Upper lobe of left lung (tissue), 6 donors: Measurements from ENCODE around the gene CR1L. TPM values are rescaled to one million over a fixed set of nuclear protein-coding genes. Genes with fewer than 3 reads are reported as not detected.

Experiments
- ATAC-seq, 2 donors: fragments of 200-7000 bp; cut with Tn5 transposase; one replicate each; pipeline ENCODE4 v1.9.1; 2022; ENCODE audit warnings: mild to moderate bottlenecking in 2 of 2, moderate library complexity in 2 of 2; ENCODE audit not compliant: low FRiP score in 2 of 2
- DNase-seq, 2 donors: peaks; one replicate each; pipeline ENCODE4 v3.0.0-alpha.2; 2019 to 2020
- H3K27ac ChIP-seq, 4 donors: fragments of 200-600 bp; sonication (generic); one replicate each; pipeline ENCODE4 v1.5.1; 2016 to 2019
- H3K27me3 ChIP-seq, 4 donors: fragments of 200-600 bp; sonication (generic); one replicate each; pipeline ENCODE4 v1.5.1; 2017 to 2019
- H3K36me3 ChIP-seq, 4 donors: fragments of 200-600 bp; sonication (generic); one replicate each; pipeline ENCODE4 v1.5.1; 2016 to 2019
- H3K4me1 ChIP-seq, 4 donors: fragments of 200-600 bp; sonication (generic); one replicate each; pipeline ENCODE4 v1.5.1; 2018 to 2019
- H3K4me3 ChIP-seq, 4 donors: fragments of 200-600 bp; sonication (generic); one replicate each; pipeline ENCODE4 v1.5.1; 2017 to 2019; ENCODE audit warnings: mild to moderate bottlenecking in 2 of 4, moderate library complexity in 1 of 4
- H3K9me3 ChIP-seq, 4 donors: fragments of 200-600 bp; sonication (generic); one replicate each; pipeline ENCODE4 v1.5.1; 2018 to 2019
- EP300 ChIP-seq, 4 donors: sonication (generic); formaldehyde crosslinking; IDR thresholded peaks; one replicate each; pipeline ENCODE4 v1.5.1; 2017; ENCODE audit warnings: antibody characterized with exemption in 4 of 4, control low read depth in 2 of 4
- POLR2A ChIP-seq, 4 donors: fragments of 450-650 bp; IDR thresholded peaks; one replicate each; pipeline ENCODE4 v1.5.1; 2016 to 2017; ENCODE audit warnings: antibody characterized with exemption in 4 of 4, mild to moderate bottlenecking in 2 of 4
- POLR2AphosphoS5 ChIP-seq, 2 donors: sonication (generic); formaldehyde crosslinking; IDR thresholded peaks; one replicate each; pipeline ENCODE4 v1.5.1; 2017; ENCODE audit warnings: antibody characterized with exemption in 2 of 2
- WGBS, 2 donors: methylation state at CpG; one replicate each; pipeline ENCODE4 v1.1.5; 2017 to 2018; 5-methylcytosine and 5-hydroxymethylcytosine counted together
- total RNA-seq, 6 donors: library from RNA; depleted of rRNA in 4 of 6; stranded (reverse); fragments of >200 nt in 4 of 6; gene quantifications; one replicate each; pipeline versions ENCODE4 v1.1.0 to v1.2.1, GENCODE V29; 2016 to 2021
- TF ChIP-seq, protein P1 (sequence below), 6 experiments: fragments of 450-650 bp in 4 of 6; fragments of 200-600 bp in 2 of 6; sonication (generic) in 2 of 6; IDR thresholded peaks; one replicate each; pipeline ENCODE4 v1.5.1; 2016 to 2019; ENCODE audit warnings: antibody characterized with exemption in 6 of 6
- donor health status: DM: no; HTN: no; CAD: no; lungs with moderate emphysema.
- donor health status: DM: no; HTN: yes; CAD: no; lungs with severe emphysema.

Gene CR1L
- total RNA-seq, result 1 to 10 TPM in 1 of 6 donors, under 1 TPM in 1, not detected in 4; 0.30 to 1.0 TPM

DNA sequence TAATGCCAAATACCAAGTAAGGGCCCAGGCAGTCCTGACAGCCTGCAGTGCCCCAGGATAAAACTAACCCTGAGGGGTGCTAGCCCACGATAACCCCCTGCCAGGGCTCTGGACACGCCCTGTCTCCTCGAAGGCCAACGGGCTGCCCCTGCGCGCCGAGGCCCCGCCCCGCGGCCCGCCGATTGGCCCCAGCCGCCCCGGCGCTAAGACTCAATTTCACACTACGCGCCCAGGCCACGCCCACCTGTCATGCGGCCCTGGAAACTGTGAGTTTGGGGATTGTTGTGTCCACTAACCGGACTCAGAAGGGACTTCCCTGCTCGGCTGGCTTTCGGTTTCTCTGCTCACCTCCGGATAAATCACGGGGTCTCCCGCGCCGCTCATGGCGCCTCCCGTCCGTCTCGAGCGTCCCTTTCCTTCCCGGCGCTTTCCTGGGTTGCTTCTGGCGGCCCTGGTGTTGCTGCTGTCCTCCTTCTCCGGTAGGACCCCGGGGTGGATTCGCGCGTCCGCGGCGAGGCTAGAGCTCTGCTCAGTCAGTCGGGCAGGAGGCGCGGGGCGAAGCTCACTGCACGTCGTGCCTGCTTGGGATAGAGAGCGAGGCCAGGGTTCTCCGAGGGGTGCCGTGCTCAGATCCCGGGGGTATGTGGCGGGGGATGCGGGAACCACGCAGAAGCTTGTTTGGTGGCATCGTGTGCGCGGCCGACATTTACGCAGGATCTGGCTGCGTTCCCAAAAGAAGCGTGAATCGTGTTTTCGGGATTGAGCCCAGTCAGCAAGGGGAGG is at the start of gene CR1L:
TSS of gene CR1L (plus strand) at position 282 of the 783 bp plus-strand sequence. CDS start at position 383, 101 bp downstream.
- WGBS, 2 donors, result 13 to 19% methylated on average over 14 to 61 of the region's 65 CpGs
- peaks cover 0 to 16% (median 8%) of the 10 kb centered on the region in 4 donors for H3K4me1 ChIP-seq
- peak within 1 kb of the TSS in 1 of 4 donors; percentile 30 for H3K27ac ChIP-seq
- H3K36me3 ChIP-seq, result no peaks in the 10 kb centered on the region
- no peaks in the 10 kb centered on the region for H3K27me3 ChIP-seq
- H3K4me3 ChIP-seq, result peak within 1 kb of the TSS; percentile 22 to 65 (median 52)
- peak; percentile 93 to 98 for ATAC-seq
- TF ChIP-seq POLR2A (IDR thresholded peaks at IDR 0.05), result no peak
- no peak for TF ChIP-seq EP300 (IDR thresholded peaks at IDR 0.05)
- no peak for TF ChIP-seq POLR2AphosphoS5 (IDR thresholded peaks at IDR 0.05)
- TF ChIP-seq, protein P1, sequence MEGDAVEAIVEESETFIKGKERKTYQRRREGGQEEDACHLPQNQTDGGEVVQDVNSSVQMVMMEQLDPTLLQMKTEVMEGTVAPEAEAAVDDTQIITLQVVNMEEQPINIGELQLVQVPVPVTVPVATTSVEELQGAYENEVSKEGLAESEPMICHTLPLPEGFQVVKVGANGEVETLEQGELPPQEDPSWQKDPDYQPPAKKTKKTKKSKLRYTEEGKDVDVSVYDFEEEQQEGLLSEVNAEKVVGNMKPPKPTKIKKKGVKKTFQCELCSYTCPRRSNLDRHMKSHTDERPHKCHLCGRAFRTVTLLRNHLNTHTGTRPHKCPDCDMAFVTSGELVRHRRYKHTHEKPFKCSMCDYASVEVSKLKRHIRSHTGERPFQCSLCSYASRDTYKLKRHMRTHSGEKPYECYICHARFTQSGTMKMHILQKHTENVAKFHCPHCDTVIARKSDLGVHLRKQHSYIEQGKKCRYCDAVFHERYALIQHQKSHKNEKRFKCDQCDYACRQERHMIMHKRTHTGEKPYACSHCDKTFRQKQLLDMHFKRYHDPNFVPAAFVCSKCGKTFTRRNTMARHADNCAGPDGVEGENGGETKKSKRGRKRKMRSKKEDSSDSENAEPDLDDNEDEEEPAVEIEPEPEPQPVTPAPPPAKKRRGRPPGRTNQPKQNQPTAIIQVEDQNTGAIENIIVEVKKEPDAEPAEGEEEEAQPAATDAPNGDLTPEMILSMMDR (IDR thresholded peaks at IDR 0.05), result no peak
- peak; percentile 87 to 96 for DNase-seq
- H3K9me3 ChIP-seq, result no peaks in the 10 kb centered on the region

- H3K27ac ChIP-seq, result no peak overlapping the region
- no peak for ATAC-seq
- H3K27me3 ChIP-seq, result no peaks in the 10 kb centered on the region
- no peak overlapping the region for H3K4me3 ChIP-seq
- no peaks in the 10 kb centered on the region for H3K9me3 ChIP-seq
- TF ChIP-seq, protein P1 (IDR thresholded peaks at IDR 0.05), result no peak
- TF ChIP-seq POLR2AphosphoS5 (IDR thresholded peaks at IDR 0.05) (no peak), POLR2A (IDR thresholded peaks at IDR 0.05) (no peak), EP300 (IDR thresholded peaks at IDR 0.05) (no peak)
- H3K36me3 ChIP-seq, result no peaks in the 10 kb centered on the region
- 62 to 64% methylated on average over 6 of the region's 6 CpGs for whole genome bisulfite sequencing, 2 donors
- DNase-seq, result no peak
- no peaks in the 10 kb centered on the region for H3K4me1 ChIP-seq
Observed at GRCh38 chr1:207603777-207604176, 41.2 kb upstream of the CR1L start.

- no peaks in the 10 kb centered on the region for H3K27me3 ChIP-seq
- no peak for DNase-seq
- no peaks in the 10 kb centered on the region for H3K4me1 ChIP-seq
- no peak overlapping the region for H3K4me3 ChIP-seq
- H3K36me3 ChIP-seq, result no peaks in the 10 kb centered on the region
- ATAC-seq, result no peak
- H3K27ac ChIP-seq, result no peak overlapping the region
- no peak for TF ChIP-seq POLR2A (IDR thresholded peaks at IDR 0.05)
- TF ChIP-seq EP300 (IDR thresholded peaks at IDR 0.05), result no peak
- TF ChIP-seq, protein P1 (IDR thresholded peaks at IDR 0.05), result no peak
- TF ChIP-seq POLR2AphosphoS5 (IDR thresholded peaks at IDR 0.05), result no peak
- 92 to 93% methylated on average over 7 of the region's 7 CpGs for WGBS, 2 donors
- H3K9me3 ChIP-seq, result no peaks in the 10 kb centered on the region
Observed at GRCh38 chr1:207605444-207606361, 39.2 kb upstream of the CR1L start.

DNA sequence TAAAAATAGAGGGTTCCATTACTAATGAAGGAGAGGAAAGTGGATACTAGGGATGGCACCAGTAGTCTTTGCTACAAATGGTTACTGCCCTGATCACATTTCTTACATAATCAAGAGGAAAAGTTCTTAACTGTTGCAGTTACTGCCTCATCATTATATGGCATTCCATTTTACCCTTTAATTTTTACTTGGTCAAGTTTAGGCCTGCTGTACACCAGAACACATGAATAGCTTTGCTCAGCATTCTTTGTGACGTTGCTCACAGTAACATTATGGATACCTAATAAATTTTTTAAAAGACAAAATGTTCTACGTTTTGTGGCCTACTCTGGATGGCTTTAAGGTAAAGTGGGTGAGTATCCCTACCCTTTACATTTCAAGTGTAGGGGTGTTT is 38.6 kb upstream of the CR1L start:
- no peaks in the 10 kb centered on the region for H3K36me3 ChIP-seq
- no peak overlapping the region for H3K4me3 ChIP-seq
- no peaks in the 10 kb centered on the region for H3K4me1 ChIP-seq
- 91 to 93% methylated on average over 2 of the region's 2 CpGs for WGBS, 2 donors
- ATAC-seq (no peak), DNase-seq (no peak)
- H3K27me3 ChIP-seq, result no peaks in the 10 kb centered on the region
- TF ChIP-seq POLR2AphosphoS5 (IDR thresholded peaks at IDR 0.05) (no peak), EP300 (IDR thresholded peaks at IDR 0.05) (no peak), POLR2A (IDR thresholded peaks at IDR 0.05) (no peak)
- TF ChIP-seq, protein P1 (IDR thresholded peaks at IDR 0.05), result no peak
- H3K9me3 ChIP-seq, result no peaks in the 10 kb centered on the region
- no peak overlapping the region for H3K27ac ChIP-seq
